ENCODE data around the gene HHIPL2. TPM values are rescaled to one million over a fixed set of nuclear protein-coding genes. Genes with fewer than 3 reads are reported as not detected.
"Not testable (repeated sequence)": the region's sequence is repeated elsewhere in the genome, so short reads cannot be mapped to it uniquely, and the experiment has no call there.

HHIPL2 gene
- total RNA-seq, 1 donor: 0.72 TPM

- H3K4me3 ChIP-seq (ENCODE audit: insufficient read depth, low read length); H3K79me2 ChIP-seq (ENCODE audit: insufficient read depth, low read length); H3K27ac ChIP-seq (ENCODE audit: low read depth, low read length); H4K20me1 ChIP-seq (ENCODE audit: insufficient read depth, low read length); H3K4me1 ChIP-seq (ENCODE audit: insufficient read depth, low read length); H3K27me3 ChIP-seq (ENCODE audit: insufficient read depth, low read length); H2AFZ ChIP-seq (ENCODE audit: low read length); DNase-seq (ENCODE audit: insufficient read length, low spot score, missing footprints); H3K4me2 ChIP-seq (ENCODE audit: insufficient read depth, low read length); H3K9me3 ChIP-seq (ENCODE audit: low read depth, low read length); H3K36me3 ChIP-seq (ENCODE audit: insufficient read depth, low read length): not testable (repeated sequence)
Observed at GRCh38 chr1:222479567-222479966, 68.3 kb downstream of the HHIPL2 start.

GRCh38 chr1:222476436-222476835 is 71.5 kb downstream of the HHIPL2 start:
- not testable (repeated sequence) for H3K36me3 ChIP-seq (ENCODE audit: insufficient read depth, low read length); H3K4me1 ChIP-seq (ENCODE audit: insufficient read depth, low read length); H3K9me3 ChIP-seq (ENCODE audit: low read depth, low read length); H3K27me3 ChIP-seq (ENCODE audit: insufficient read depth, low read length); H3K4me2 ChIP-seq (ENCODE audit: insufficient read depth, low read length); H3K4me3 ChIP-seq (ENCODE audit: insufficient read depth, low read length); H3K27ac ChIP-seq (ENCODE audit: low read depth, low read length); H4K20me1 ChIP-seq (ENCODE audit: insufficient read depth, low read length); H3K79me2 ChIP-seq (ENCODE audit: insufficient read depth, low read length)
- TF ChIP-seq CTCF (IDR thresholded peaks at IDR 0.05; ENCODE audit: extremely low read depth, low read depth, low read length): peak; percentile 35
- DNase-seq (ENCODE audit: insufficient read length, low spot score, missing footprints): peak; percentile 62
- peak overlapping the region; percentile 76 for H2AFZ ChIP-seq (ENCODE audit: low read length)

GRCh38 chr1:222473717-222474116 is 74.2 kb downstream of the HHIPL2 start:
- H3K4me3 ChIP-seq (ENCODE audit: insufficient read depth, low read length); H3K27ac ChIP-seq (ENCODE audit: low read depth, low read length); H3K27me3 ChIP-seq (ENCODE audit: insufficient read depth, low read length); H4K20me1 ChIP-seq (ENCODE audit: insufficient read depth, low read length); H3K36me3 ChIP-seq (ENCODE audit: insufficient read depth, low read length); H3K79me2 ChIP-seq (ENCODE audit: insufficient read depth, low read length); H3K4me2 ChIP-seq (ENCODE audit: insufficient read depth, low read length); DNase-seq (ENCODE audit: insufficient read length, low spot score, missing footprints); H3K4me1 ChIP-seq (ENCODE audit: insufficient read depth, low read length); H2AFZ ChIP-seq (ENCODE audit: low read length); H3K9me3 ChIP-seq (ENCODE audit: low read depth, low read length): not testable (repeated sequence)

GRCh38 chr1:222472776-222473540 is 74.9 kb downstream of the HHIPL2 start:
- H3K36me3 ChIP-seq (ENCODE audit: insufficient read depth, low read length); H3K9me3 ChIP-seq (ENCODE audit: low read depth, low read length); H4K20me1 ChIP-seq (ENCODE audit: insufficient read depth, low read length); H2AFZ ChIP-seq (ENCODE audit: low read length); H3K27me3 ChIP-seq (ENCODE audit: insufficient read depth, low read length); DNase-seq (ENCODE audit: insufficient read length, low spot score, missing footprints); H3K79me2 ChIP-seq (ENCODE audit: insufficient read depth, low read length); H3K4me1 ChIP-seq (ENCODE audit: insufficient read depth, low read length); H3K4me2 ChIP-seq (ENCODE audit: insufficient read depth, low read length); H3K27ac ChIP-seq (ENCODE audit: low read depth, low read length); H3K4me3 ChIP-seq (ENCODE audit: insufficient read depth, low read length): not testable (repeated sequence)

Small RNA genes lying within 50 kb of the gene (small RNA-seq; reads per million reads assigned to genes)
- not detected for gene RNU6-791P

Other genes starting within 250 kb of the HHIPL2 start
- 8.5 and 9.4 TPM in 2 replicates for gene TAF1A, start 41.8 kb upstream of the HHIPL2 start, total RNA-seq
- gene MIA3, start 70.0 kb upstream of the HHIPL2 start, total RNA-seq: 68.8 and 79.6 TPM in 2 replicates
- gene AIDA, start 164.4 kb upstream of the HHIPL2 start, total RNA-seq: 45.6 and 54.2 TPM in 2 replicates
- 77.4 and 79.3 TPM in 2 replicates for gene BROX, start 164.5 kb upstream of the HHIPL2 start, total RNA-seq
- not detected in 2 replicates for gene FAM177B, start 189.1 kb upstream of the HHIPL2 start, total RNA-seq

All from osteoblast (primary cell).